Activated B cell treated with CpG ODN at 0.5 μM for 24 hours (primary cell): Measurements from ENCODE around the gene ASIC4. TPM values are rescaled to one million over a fixed set of nuclear protein-coding genes. Genes with fewer than 3 reads are reported as not detected.

Source experiments
- ATAC-seq: fragments of 200-7000 bp; cut with Tn5 transposase; one replicate; pipeline ENCODE4 v1.10.0; 2021; ENCODE audit warnings: low read depth, mild to moderate bottlenecking, moderate library complexity
- CTCF ChIA-PET: fragments of 350-600 bp; sonication (Branson Sonifier 250); formaldehyde crosslinking; loops from one replicate; lab custom pipeline; 2021; ENCODE audit warnings: antibody characterized with exemption; lab: Charles Lee
- POLR2A ChIA-PET: fragments of 350-600 bp; sonication (Branson Sonifier 250); formaldehyde crosslinking; loops from one replicate; lab custom pipeline; 2021; ENCODE audit warnings: antibody characterized with exemption; lab: Charles Lee
- DNase-seq: peaks from one replicate; pipeline ENCODE4 v3.0.0; 2022
- H3K27ac Mint-ChIP-seq: one replicate; pipeline ENCODE4 v1.8.0; 2020; ENCODE audit warnings: mixed read lengths
- H3K27me3 Mint-ChIP-seq: one replicate; pipeline ENCODE4 v1.8.0; 2021; ENCODE audit warnings: mixed read lengths
- H3K36me3 Mint-ChIP-seq: one replicate; pipeline ENCODE4 v1.8.0; 2021; ENCODE audit warnings: low read depth, mixed read lengths
- H3K4me1 Mint-ChIP-seq: one replicate; pipeline ENCODE4 v1.8.0; 2021; ENCODE audit warnings: mixed read lengths
- H3K4me3 Mint-ChIP-seq: one replicate; pipeline ENCODE4 v1.8.0; 2020; ENCODE audit warnings: mild to moderate bottlenecking, mixed read lengths
- H3K9me3 Mint-ChIP-seq: one replicate; pipeline ENCODE4 v1.8.0; 2020; ENCODE audit warnings: mixed read lengths
- CTCF ChIP-seq: fragments of 200-600 bp; IDR thresholded peaks from one replicate; pipeline ENCODE4 v1.8.0; 2022; ENCODE audit warnings: antibody characterized with exemption, mild to moderate bottlenecking
- intact Hi-C: fragments of 100-400 bp; cut with micrococcal nuclease; formaldehyde crosslinking; loops from one replicate; pipeline ENCODE4 v1.15.1; 2024
- total RNA-seq: library from RNA; stranded (reverse); gene quantifications from 2 replicates; pipeline ENCODE4 v1.2.3, GENCODE V29; 2022

Gene ASIC4
- total RNA-seq, 1 donor from 2014 or later = not detected

- intact Hi-C loops = loop anchor here (1.0 to 10.0 kb wide), 4 partner anchors 11 to 1709 kb away; partner anchors contain the start of genes CNPPD1 and RETREG2
- peaks cover 4% of the 10 kb centered on the region for H3K36me3 Mint-ChIP-seq
- TF ChIP-seq CTCF = no peak
- no peak overlapping the region for H3K4me3 Mint-ChIP-seq
- no peak overlapping the region for H3K27ac Mint-ChIP-seq
- no peaks in the 10 kb centered on the region for H3K9me3 Mint-ChIP-seq
- H3K4me1 Mint-ChIP-seq = peaks cover 34% of the 10 kb centered on the region
- CTCF ChIA-PET = interaction anchor here (0.6 to 5.7 kb wide), 6 partner anchors 13 to 147 kb away, joined by 3 to 63 read pairs (median 4); partner anchors contain the start of gene STK11IP
- H3K27me3 Mint-ChIP-seq = peaks cover 44% of the 10 kb centered on the region
- POLR2A ChIA-PET = interaction anchor here (1.2 kb wide), 1 partner anchor 34 kb away, joined by 3 read pairs; no protein-coding TSS in a partner anchor
- ATAC-seq (no peak), DNase-seq (no peak)
Observed at GRCh38 chr2:219495531-219496122, 18.7 kb upstream of the ASIC4 start.

DNA sequence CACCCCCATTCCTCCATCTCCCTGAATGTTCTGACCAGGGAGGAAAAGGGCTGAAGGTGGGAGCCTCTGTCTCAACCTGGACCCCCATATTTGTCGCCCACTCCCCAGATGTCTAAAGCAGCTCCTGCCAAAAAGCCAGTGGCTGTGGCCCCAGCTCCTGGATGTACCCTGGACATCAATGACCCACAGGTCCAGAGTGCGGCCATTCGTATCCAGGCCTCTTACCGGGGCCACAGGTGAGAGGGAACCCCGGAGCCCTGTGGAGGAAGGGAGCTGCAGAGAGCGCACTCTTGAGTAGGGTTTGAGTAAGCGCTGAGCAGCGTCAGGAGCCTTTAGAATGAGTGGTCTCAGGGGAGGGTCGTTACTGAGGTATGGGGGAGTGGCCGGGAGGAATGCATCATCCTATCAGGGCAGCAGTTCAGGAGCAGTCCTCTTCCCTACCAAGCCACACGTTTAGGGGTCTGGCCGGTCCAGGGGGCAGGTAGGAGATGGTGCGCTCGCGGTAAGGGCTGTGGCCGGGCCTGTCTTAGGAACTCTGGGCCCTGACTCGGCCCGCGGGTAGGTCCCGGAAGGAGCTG, 17.9 kb upstream of the ASIC4 start:
- H3K36me3 Mint-ChIP-seq = peaks cover 4% of the 10 kb centered on the region
- no peak overlapping the region for H3K27ac Mint-ChIP-seq
- DNase-seq = no peak
- ATAC-seq = no peak
- peaks cover 40% of the 10 kb centered on the region for H3K27me3 Mint-ChIP-seq
- ChIA-PET CTCF (interaction anchor here (0.7 to 5.7 kb wide), 6 partner anchors 31 to 147 kb away, joined by 3 to 63 read pairs (median 5); partner anchors contain the start of gene STK11IP), POLR2A (interaction anchor here (1.2 kb wide), 1 partner anchor 34 kb away, joined by 3 read pairs; no protein-coding TSS in a partner anchor)
- TF ChIP-seq CTCF = no peak
- peaks cover 34% of the 10 kb centered on the region for H3K4me1 Mint-ChIP-seq
- intact Hi-C loops = loop anchor here (5.0 to 10.0 kb wide), 2 partner anchors 319 to 1708 kb away; partner anchors contain the start of genes CNPPD1 and RETREG2
- peak overlapping the region; percentile 38 for H3K4me3 Mint-ChIP-seq
- H3K9me3 Mint-ChIP-seq = no peaks in the 10 kb centered on the region

DNA sequence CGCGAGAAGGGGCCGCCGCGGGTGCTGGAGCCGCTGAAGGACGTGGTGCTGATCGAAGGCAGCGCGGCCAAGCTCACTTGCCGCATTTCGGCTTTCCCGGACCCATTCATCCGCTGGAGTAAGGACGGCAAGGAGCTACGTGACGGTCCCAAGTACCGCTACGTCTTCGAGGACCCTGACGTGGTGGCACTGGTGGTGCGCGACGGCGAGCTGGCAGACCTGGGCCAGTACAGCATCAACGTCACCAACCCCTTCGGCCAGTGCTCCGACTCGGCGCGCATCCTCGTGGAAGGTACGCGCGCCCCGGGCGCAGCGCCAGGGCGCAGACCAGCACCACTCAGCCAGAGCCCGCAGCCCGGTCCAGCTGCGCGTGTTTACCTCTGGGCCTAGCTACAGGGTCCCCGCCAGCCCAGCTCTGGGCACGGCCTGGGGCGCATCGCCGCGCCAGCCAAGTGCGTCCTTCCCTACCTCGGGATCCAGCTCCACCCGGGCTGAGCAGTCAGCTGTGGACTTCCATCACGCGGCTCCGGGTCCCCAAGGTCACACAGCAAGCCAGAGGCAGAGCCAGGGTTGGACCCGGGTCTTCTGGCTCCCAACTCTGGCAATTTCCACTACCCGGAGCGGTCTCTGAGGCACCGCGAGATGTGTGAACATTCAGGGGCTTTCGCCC, 17.3 kb upstream of the ASIC4 start:
- POLR2A ChIA-PET = interaction anchor here (0.5 kb wide), 1 partner anchor 101 kb away, joined by 4 read pairs; no protein-coding TSS in a partner anchor
- DNase-seq = no peak

GRCh38 chr2:219497495-219498279, 16.6 kb upstream of the ASIC4 start:
- DNase-seq (no peak), ATAC-seq (peak; percentile 7)
- Mint-ChIP-seq H3K27ac (peak overlapping the region; percentile 86), H3K4me1 (peaks cover 34% of the 10 kb centered on the region), H3K4me3 (peak overlapping the region; percentile 98), H3K36me3 (peaks cover 15% of the 10 kb centered on the region), H3K9me3 (no peaks in the 10 kb centered on the region), H3K27me3 (peaks cover 34% of the 10 kb centered on the region)
- ChIA-PET POLR2A (interaction anchor here (0.5 to 2.1 kb wide), 7 partner anchors 9 to 110 kb away, joined by 3 to 20 read pairs (median 4); partner anchors contain the start of genes CHPF, DNPEP and TMEM198), CTCF (interaction anchor here (1.3 to 2.2 kb wide), 4 partner anchors 12 to 44 kb away, joined by 3 to 12 read pairs (median 6); no protein-coding TSS in a partner anchor)
- no peak for TF ChIP-seq CTCF
- intact Hi-C loops = loop anchor here (1.0 to 10.0 kb wide), 9 partner anchors 13 to 1707 kb away; partner anchors contain the start of genes CHPF, CNOT9, CNPPD1 and NHEJ1

More for the DNA sequence above, 17.3 kb upstream of the ASIC4 start:
- Mint-ChIP-seq H3K27ac (no peak overlapping the region), H3K36me3 (peaks cover 8% of the 10 kb centered on the region), H3K27me3 (peaks cover 37% of the 10 kb centered on the region), H3K4me1 (peaks cover 34% of the 10 kb centered on the region), H3K4me3 (peak overlapping the region; percentile 98), H3K9me3 (no peaks in the 10 kb centered on the region)
- intact Hi-C loops = loop anchor here (5.0 to 10.0 kb wide), 2 partner anchors 320 to 1708 kb away; partner anchors contain the start of genes CNPPD1 and RETREG2
- TF ChIP-seq CTCF = no peak
- CTCF ChIA-PET = interaction anchor here (0.7 to 5.7 kb wide), 4 partner anchors 13 to 92 kb away, joined by 3 to 63 read pairs (median 6); no protein-coding TSS in a partner anchor
- ATAC-seq = no peak
